Measurements from ENCODE around the gene APCDD1. TPM values are rescaled to one million over a fixed set of nuclear protein-coding genes. Genes with fewer than 3 reads are reported as not detected.

APCDD1 gene
- total and polyA plus RNA-seq, 2 of the 8 experiments (the other 6 are each of a cell fraction or from before 2014, with no cell fraction given), result 2.6 to 3.6 TPM

GRCh38 chr18:10488017-10488416 lies 33.6 kb downstream of the APCDD1 start:
- no peak overlapping the region for H2BK5ac ChIP-seq (ENCODE audit: low read depth, low read length)
- H3K79me1 ChIP-seq (ENCODE audit: low read depth, low read length), result no peaks in the 10 kb centered on the region
- no peaks in the 10 kb centered on the region for H3K79me2 ChIP-seq (ENCODE audit: control insufficient read depth in 1 of 2, insufficient read depth in 2 of 2, low read length in 2 of 2)
- no peak overlapping the region for H4K8ac ChIP-seq (ENCODE audit: extremely low read depth, insufficient read depth, low read length)
- no peak overlapping the region for H3K23ac ChIP-seq (ENCODE audit: insufficient read length)
- 90% methylated on average over 4 of the region's 4 CpGs; no CpG with 5 or more reads in 1 of the 2 experiments for WGBS, 2 experiments (ENCODE audit: extremely low coverage in 1 of 2, insufficient coverage in 1 of 2, insufficient read length in 1 of 2, insufficient replicate concordance in 2 of 2, low coverage in 1 of 2, low lambda C conversion rate in 2 of 2, missing lambda C conversion rate in 1 of 2)
- no peak overlapping the region for H3K4me2 ChIP-seq (ENCODE audit: insufficient read depth in 1 of 2, low read depth in 2 of 2, low read length in 2 of 2)
- no peak overlapping the region for H3K14ac ChIP-seq (ENCODE audit: insufficient read length)
- no peak overlapping the region for H3K18ac ChIP-seq (ENCODE audit: extremely low read depth, low read length)
- no peak overlapping the region for H4K5ac ChIP-seq (ENCODE audit: insufficient read length, low read depth, low read length)
- H3K36me3 ChIP-seq (ENCODE audit: control insufficient read depth in 2 of 4, insufficient read depth in 4 of 4, low read length in 3 of 4), result no peaks in the 10 kb centered on the region
- no peaks in the 10 kb centered on the region for H4K20me1 ChIP-seq (replicated peaks in 1 of 2; ENCODE audit: control insufficient read depth in 1 of 2, insufficient read depth in 2 of 2, low read length in 2 of 2)
- H3K23me2 ChIP-seq (ENCODE audit: low read depth, low read length), result no peaks in the 10 kb centered on the region
- no peak overlapping the region for H3K4ac ChIP-seq (replicated peaks; ENCODE audit: insufficient read length, low read depth, low read length)
- H3K27ac ChIP-seq (ENCODE audit: low read depth, low read length), result no peak overlapping the region
- no peaks in the 10 kb centered on the region for H3K27me3 ChIP-seq (replicated peaks in 1 of 4; ENCODE audit: control insufficient read depth in 3 of 4, extremely low read depth in 1 of 4, insufficient read depth in 3 of 4, low read length in 3 of 4)
- H2BK15ac ChIP-seq (ENCODE audit: low read length), result no peak overlapping the region
- H2BK12ac ChIP-seq (ENCODE audit: low read depth, low read length), result no peak overlapping the region
- TF ChIP-seq CBX5 (IDR thresholded peaks at IDR 0.05; ENCODE audit: low read depth, low read length), result no peak
- no peak for TF ChIP-seq SP1 (IDR thresholded peaks at IDR 0.05; ENCODE audit: low read depth, low read length)
- TF ChIP-seq BRCA1 (IDR thresholded peaks at IDR 0.05; ENCODE audit: low read depth, low read length), result no peak
- no peak for TF ChIP-seq HDAC6 (IDR thresholded peaks at IDR 0.05; ENCODE audit: low read depth, low read length)
- no peak for TF ChIP-seq TAF7 (optimal IDR thresholded peaks at IDR 0.05; ENCODE audit: borderline replicate concordance, low read depth, low read length)
- TF ChIP-seq RXRA (IDR thresholded peaks at IDR 0.05; ENCODE audit: insufficient read depth, low read depth, low read length), result no peak
- no peak for TF ChIP-seq JUND (IDR thresholded peaks at IDR 0.05; ENCODE audit: low read length)
- no peak overlapping the region for H3K4me3 ChIP-seq (ENCODE audit: extremely low read depth in 1 of 4, insufficient read depth in 2 of 4, low read depth in 3 of 4, low read length in 4 of 4)
- ChIA-PET POLR2A (ENCODE audit: partially characterized antibody) (no interaction called here), CTCF (ENCODE audit: partially characterized antibody) (interaction anchor here (0.9 kb wide), 1 partner anchor 37 kb away, joined by 3 read pairs; no protein-coding TSS in a partner anchor)
- no peak overlapping the region for H2AFZ ChIP-seq (ENCODE audit: low read length)
- H2BK20ac ChIP-seq (ENCODE audit: low read length), result no peak overlapping the region
- H2BK120ac ChIP-seq (replicated peaks; ENCODE audit: low read depth, low read length), result no peak overlapping the region
- no peak overlapping the region for H3K9ac ChIP-seq (replicated peaks in 1 of 4; ENCODE audit: extremely low read depth in 1 of 4, low read depth in 3 of 4, low read length in 3 of 4)
- no peaks in the 10 kb centered on the region for H3K9me3 ChIP-seq (ENCODE audit: insufficient read depth in 2 of 2, low read depth in 1 of 2, low read length in 1 of 2)
- H3K4me1 ChIP-seq (replicated peaks in 1 of 4; ENCODE audit: control insufficient read depth in 3 of 4, insufficient read depth in 4 of 4, low read length in 3 of 4), result no peaks in the 10 kb centered on the region; a peak in 1 of 7 replicates
- FAIRE-seq (no peak), DNase-seq (ENCODE audit: low read depth in 1 of 2, low spot score in 2 of 2) (no peak)
- no peak overlapping the region for H2AK5ac ChIP-seq (ENCODE audit: low read depth, low read length)
- H3K56ac ChIP-seq (replicated peaks; ENCODE audit: insufficient read length, low read depth, low read length), result no peak overlapping the region
- no peak overlapping the region for H4K91ac ChIP-seq (replicated peaks; ENCODE audit: insufficient read length, low read length)

All from H1 (cell line).